Choroid plexus epithelial cell (primary cell): ENCODE results near the gene KCND3.

ENCODE experiments used
- DNase-seq: peaks from one replicate; pipeline ENCODE4 v3.0.0-alpha.2; 2010; ENCODE audit warnings: low read depth
- H3K4me3 ChIP-seq: 2 replicates; pipeline ENCODE4 v1.5.1; 2011; ENCODE audit warnings: low read depth, mild to moderate bottlenecking, control low read depth, low read length, moderate library complexity
- TF ChIP-seq, protein P1 (sequence below): conservative IDR thresholded peaks from 2 replicates; pipeline ENCODE4 v1.5.1; 2011; ENCODE audit warnings: low read depth, mild to moderate bottlenecking, control low read depth, inconsistent platforms, low read length, moderate library complexity

The KCND3 gene

DNA sequence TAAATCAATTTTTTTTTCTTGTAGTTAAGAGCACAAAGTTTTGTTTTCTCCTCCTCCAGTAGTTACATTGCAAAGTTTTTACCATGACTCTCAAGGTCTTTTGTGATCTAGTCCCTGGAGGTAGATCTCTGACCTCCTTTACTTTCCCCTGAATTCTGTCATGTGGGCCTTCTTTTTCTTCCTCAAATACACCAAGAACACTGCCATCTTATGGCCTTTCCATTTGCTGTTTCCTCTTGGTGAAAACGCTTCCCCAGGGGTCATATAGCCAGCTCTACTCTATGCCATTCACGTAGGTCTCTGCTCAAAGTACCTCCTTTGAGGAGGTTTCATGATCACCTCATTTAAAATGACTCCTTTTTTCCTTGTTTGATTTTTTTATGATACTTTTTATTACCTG, 231.1 kb downstream of the KCND3 start:
- TF ChIP-seq, protein P1, sequence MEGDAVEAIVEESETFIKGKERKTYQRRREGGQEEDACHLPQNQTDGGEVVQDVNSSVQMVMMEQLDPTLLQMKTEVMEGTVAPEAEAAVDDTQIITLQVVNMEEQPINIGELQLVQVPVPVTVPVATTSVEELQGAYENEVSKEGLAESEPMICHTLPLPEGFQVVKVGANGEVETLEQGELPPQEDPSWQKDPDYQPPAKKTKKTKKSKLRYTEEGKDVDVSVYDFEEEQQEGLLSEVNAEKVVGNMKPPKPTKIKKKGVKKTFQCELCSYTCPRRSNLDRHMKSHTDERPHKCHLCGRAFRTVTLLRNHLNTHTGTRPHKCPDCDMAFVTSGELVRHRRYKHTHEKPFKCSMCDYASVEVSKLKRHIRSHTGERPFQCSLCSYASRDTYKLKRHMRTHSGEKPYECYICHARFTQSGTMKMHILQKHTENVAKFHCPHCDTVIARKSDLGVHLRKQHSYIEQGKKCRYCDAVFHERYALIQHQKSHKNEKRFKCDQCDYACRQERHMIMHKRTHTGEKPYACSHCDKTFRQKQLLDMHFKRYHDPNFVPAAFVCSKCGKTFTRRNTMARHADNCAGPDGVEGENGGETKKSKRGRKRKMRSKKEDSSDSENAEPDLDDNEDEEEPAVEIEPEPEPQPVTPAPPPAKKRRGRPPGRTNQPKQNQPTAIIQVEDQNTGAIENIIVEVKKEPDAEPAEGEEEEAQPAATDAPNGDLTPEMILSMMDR = peak; percentile 49
- peak; percentile 44 for DNase-seq
- H3K4me3 ChIP-seq = no peak overlapping the region

DNA sequence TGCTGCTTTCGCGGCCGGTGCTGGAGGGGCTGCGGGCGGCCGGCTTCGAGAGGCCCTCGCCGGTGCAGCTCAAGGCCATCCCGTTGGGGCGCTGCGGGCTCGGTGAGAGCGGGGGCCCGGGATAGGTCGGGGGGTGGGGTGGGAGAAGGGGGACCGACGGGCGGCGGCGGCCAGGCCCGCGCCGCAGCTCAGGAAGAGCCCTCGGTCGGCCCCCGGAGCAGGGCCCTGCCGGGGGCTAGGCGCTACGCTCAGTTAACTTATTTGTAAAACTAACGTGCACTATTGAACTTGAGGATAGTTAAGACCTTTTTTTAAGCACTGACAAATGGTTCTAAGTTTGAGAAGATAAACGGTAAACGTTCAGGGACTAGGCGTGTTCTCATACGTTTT, 233.3 kb downstream of the KCND3 start:
- DNase-seq = no peak
- TF ChIP-seq, protein P1 = no peak
- H3K4me3 ChIP-seq = peak overlapping the region; percentile 97

DNA sequence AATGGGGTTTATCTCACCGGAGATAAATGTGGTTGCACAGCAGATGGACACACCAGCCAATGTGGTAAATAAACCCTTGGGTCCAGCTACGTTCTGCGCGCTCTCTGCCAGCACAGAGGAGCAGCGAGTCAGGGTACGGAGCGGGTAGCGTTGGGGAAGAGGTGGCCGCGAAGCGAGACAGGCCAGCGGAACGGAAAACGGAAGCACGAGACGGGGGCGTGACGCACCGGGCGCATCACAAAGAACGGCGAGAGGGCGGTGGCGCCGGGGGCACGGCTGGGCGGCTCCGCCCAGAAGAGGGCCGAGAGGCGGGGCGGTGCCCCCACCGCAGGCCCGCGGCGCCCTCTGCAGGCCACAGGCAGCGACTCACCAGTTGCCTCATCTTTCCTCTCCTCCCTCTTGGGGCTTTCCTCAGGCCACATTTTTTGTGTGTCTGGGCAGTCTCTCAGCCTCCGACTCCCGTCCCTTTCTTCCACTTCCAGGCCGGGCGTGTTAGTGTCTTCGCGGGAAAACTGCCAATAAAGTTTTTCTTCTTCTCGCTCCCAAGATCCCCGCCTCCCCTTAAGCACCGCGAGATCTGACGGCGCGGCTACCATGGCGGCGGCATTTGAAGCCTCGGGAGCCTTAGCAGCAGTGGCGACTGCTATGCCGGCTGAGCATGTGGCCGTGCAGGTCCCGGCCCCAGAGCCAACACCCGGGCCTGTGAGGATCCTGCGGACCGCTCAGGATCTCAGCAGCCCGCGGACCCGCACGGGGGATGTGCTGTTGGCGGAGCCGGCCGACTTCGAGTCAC, 233.9 kb downstream of the KCND3 start, which contains the start of gene DDX20:
TSS of gene DDX20 (plus strand) at position 571 of the 793 bp plus-strand sequence. CDS start at position 595, 24 bp downstream.
- TF ChIP-seq, protein P1 = peak; percentile 76
- DNase-seq = peak; percentile 98
- peak within 1 kb of the TSS; percentile 97 for H3K4me3 ChIP-seq

DNA sequence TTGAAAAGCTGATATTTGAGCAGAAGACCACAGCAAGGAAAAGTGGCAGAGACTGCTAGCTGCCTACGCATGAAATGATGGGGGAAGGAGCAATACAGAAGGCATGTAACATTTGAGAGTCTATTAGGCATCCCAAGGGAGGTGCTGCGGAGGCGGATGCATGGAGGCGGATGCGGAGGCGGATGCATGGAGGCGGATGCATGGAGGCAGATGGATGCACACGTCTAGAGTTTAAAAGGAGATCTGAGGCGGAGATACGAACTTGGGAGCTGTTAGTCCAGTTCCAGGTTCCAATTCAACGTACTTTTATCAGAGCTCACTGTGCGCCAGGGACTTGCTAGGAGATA, 234.5 kb downstream of the KCND3 start:
- H3K4me3 ChIP-seq = peak overlapping the region; percentile 97
- TF ChIP-seq, protein P1 = no peak
- peak; percentile 64 for DNase-seq

DNA sequence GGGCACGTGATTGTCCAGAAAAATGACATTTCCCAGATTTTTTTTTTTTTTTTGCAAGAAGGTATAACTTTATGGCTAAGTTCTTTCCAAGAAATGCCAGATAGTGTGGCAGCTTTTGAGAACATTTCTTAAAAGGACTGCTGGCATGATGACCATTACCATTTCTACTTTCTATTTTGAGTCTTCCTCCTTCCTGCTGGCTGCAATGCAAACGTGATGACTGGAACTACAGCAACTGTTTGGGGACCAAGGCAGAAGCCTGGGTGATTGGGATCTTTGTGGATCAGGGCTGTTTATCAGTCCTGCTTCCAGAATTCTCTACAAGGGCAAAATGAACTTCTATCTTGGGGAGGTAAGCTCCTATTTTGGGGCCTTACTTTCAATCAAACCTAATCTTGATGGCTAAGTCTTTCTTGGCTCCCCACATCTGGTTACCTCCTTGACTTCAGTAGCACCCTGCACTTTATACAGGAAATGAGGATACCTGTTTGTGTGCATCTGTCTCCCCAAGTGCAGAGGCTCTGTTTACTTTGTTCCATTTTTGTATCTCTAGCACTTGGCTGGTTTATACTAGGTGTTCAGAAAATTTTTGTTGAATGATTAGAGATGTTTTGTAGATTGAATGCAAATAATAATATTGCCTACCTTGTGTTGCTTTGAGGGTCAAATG, 237.4 kb downstream of the KCND3 start:
- no peak for DNase-seq
- no peak overlapping the region for H3K4me3 ChIP-seq
- TF ChIP-seq, protein P1 = no peak

DNA sequence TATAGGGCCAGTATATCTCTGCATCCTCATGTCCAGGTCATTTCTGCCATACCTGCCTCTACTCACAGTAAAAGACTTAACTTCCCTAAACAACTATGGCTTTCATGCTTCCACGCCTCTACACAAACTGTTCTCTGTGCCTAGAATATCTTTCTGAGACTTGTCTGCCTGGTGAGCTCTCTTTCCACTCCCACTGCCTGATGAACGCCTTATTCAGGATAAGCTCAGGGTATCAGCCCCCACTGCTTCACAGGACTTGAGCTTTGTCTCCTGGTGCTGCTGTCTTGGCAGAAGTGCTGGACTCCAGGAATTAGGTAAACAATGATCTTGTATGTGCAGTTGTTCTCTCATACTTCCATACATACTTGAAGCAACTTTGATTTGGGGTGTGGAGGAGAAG, 238.6 kb downstream of the KCND3 start:
- TF ChIP-seq, protein P1 = no peak
- H3K4me3 ChIP-seq = no peak overlapping the region
- DNase-seq = no peak
